Subcutaneous adipose tissue (tissue), 4 donors: ENCODE measurements around the gene CDH12. TPM values are rescaled to one million over a fixed set of nuclear protein-coding genes. Genes with fewer than 3 reads are reported as not detected.

ENCODE experiments used
- total RNA-seq, 4 donors: library from RNA; depleted of rRNA; stranded (reverse); fragments of >200 nt; gene quantifications; one replicate each; pipeline ENCODE4 v1.1.0, GENCODE V29; 2016
- TF ChIP-seq, protein P1 (sequence below): fragments of 450-650 bp; IDR thresholded peaks from one replicate; pipeline ENCODE4 v1.5.1; 2016; ENCODE audit warnings: low read depth, mild to moderate bottlenecking, control low read depth, antibody characterized with exemption, moderate library complexity

The CDH12 gene
- total RNA-seq, 4 donors from 2014 or later, result 0.17 to 0.44 TPM; not detected in 2

DNA sequence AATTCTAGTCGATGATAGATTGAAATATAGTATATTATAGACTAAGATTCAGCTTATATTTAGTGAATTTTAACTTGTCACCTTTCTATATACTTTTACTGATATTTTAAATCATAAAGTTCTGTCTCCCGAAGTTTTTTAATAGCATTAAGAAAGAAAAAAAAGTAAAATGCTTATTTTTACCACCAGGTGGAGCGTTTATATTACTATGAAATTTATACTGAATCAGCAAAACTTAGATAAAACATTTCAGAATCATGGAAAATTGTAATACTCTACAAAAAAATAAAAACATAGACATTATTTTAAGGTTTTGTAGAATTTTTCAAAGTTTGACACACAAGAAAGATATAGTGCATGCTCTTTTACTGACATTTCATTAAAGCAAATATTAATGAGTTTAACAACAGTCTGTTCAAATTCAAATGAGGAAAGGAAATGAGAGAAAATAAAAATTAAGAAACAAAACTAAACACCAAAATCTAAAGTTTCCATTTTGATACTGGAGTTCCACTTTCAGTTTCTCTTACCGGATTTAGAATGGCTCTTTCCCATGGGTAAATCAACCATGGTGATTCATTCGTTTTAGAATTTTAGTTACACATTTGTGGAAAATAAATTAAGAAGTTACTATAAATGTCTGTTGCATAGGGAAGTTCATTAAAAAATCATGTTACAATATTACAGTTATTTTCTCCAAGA is 1035.3 kb downstream of the CDH12 start:
- TF ChIP-seq, protein P1, sequence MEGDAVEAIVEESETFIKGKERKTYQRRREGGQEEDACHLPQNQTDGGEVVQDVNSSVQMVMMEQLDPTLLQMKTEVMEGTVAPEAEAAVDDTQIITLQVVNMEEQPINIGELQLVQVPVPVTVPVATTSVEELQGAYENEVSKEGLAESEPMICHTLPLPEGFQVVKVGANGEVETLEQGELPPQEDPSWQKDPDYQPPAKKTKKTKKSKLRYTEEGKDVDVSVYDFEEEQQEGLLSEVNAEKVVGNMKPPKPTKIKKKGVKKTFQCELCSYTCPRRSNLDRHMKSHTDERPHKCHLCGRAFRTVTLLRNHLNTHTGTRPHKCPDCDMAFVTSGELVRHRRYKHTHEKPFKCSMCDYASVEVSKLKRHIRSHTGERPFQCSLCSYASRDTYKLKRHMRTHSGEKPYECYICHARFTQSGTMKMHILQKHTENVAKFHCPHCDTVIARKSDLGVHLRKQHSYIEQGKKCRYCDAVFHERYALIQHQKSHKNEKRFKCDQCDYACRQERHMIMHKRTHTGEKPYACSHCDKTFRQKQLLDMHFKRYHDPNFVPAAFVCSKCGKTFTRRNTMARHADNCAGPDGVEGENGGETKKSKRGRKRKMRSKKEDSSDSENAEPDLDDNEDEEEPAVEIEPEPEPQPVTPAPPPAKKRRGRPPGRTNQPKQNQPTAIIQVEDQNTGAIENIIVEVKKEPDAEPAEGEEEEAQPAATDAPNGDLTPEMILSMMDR, result no peak

DNA sequence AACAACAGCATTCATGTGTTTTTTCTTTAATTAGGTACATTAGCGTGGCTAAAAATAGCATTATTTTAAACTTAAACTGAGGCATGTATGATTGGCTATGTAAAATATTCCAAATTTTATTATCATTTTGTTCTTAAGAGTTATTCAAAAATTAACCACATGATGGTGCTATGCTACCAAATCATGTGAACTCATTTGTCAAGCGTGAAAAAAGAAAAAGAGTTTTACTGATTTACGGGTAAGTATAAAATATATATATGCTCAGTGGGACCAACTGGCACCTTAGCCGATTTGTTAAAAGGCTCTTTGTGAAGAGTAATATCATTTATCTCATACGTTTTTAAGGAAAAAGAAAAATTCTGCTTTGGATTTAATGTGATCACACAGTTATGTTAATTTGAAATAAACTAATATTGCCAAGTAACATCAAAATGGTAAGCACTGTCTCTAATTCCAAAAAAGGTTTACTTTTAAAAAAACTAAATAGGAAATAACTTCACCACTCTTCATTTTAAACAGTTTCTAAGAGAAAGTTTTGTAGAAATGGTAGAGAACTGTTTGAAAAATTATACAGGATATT is 1042.3 kb downstream of the CDH12 start:
- TF ChIP-seq, protein P1, result no peak

DNA sequence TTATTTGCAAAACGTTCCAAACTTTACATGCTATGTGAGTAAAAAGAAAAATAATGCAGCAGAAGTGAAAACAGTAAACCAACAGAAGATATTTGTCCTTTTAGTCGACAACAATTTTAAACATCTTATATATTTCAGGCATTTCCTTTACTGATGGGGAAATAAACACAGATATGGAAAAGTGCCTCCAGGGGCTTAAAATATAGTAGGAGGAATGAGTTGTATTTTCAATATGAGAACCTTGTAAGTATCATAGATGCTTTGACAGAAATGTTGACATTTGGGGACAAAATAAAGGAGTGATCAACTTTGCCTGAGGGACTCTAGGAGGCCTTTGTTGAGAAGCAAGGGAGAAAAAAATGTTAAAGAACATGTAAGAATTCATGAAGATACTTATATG is 1043.5 kb downstream of the CDH12 start:
- TF ChIP-seq, protein P1, result no peak

DNA sequence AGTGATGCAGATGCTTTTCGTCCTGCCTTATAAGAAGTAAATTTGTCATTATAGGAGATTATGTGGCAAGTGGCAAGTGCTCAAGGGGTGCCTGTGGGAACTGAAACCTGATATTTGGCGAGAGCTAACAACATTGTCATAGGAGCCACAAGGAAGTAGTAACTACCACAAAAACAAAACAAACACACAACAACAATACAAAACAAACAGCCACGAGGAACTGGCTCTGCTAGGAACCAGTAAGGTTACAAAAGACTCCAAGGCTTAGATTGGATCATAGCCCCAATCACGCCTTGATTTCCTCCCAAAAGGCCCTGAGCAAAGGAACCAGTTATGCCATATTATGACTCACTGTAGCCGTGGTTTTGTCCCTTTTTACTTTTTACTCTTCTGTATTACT is 1045.2 kb downstream of the CDH12 start:
- TF ChIP-seq, protein P1, result no peak

DNA sequence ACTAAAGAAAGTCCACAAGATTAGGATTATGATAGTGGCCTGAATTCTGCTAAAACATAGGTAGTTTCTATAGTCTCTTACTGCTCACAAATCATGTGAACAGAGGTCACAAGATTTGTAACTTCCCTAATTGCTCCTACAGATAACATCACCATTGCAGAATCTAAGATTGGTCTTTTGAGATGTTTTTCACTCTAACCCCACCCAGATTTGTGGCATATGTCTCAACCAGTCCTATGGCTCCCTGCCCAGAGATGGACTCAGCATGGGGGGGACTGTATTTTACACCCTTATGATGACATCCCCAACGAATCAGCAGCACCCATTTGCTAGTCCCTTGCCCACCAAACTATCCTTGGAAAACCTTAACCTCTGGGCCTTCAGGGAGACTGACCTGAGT is 1046.2 kb downstream of the CDH12 start:
- TF ChIP-seq, protein P1, result no peak

DNA sequence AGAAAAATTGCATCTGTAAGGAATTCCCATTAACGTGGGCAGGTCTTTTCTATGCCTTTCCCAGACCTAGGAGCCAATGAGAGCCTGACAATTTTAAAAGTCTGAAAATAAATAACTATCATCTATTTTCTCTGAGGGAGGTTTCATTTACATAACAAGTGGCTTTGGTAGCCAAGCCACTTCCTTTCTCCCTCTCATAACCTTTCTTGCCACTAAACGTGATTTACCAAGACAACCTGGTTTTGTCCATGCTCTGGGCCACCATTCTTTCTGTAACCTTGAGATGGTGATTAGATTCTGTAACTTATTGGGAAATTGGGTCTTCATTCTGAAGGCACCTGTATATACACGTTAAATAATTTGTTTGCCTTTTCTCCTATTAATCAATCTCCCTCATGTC is 1046.9 kb downstream of the CDH12 start:
- TF ChIP-seq, protein P1, result no peak

DNA sequence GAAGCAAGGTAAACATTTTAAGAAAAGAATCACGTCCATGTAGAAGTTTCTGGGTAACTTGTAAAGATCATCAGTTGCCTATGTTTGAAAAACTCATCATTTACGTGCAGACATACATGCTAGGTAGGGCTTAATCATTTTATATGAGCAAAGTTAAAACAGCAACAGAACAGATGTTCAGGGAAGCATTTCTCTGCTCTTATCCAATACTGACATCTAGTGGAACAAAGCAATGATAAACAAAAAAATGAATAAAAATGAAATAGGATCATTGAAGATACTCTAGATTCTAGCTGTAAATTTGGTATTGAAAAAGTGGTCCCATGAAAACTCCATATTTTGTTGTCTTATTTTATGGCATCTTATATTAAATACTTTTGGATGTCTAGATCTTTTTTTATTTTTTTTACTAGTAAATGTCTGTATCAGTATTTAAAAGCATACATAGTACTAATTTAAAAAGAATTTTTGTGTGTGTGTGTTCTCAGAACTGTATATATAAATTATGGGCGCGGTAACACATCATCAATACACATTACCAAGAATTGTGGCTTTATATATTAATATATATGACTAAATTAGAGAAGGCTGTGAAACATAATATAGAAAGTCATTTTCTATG is 1050.2 kb downstream of the CDH12 start:
- TF ChIP-seq, protein P1, result no peak
